Stimulated activated CD4-positive, alpha-beta T cell treated with anti-CD3 and anti-CD28 coated beads, Interleukin-1b, Interleukin-23, amount 100 ng/mL, for 48 hours (primary cell): ENCODE measurements around the gene MAD1L1.

ENCODE experiments used
- DNase-seq: peaks from one replicate; pipeline ENCODE4 v3.0.0-alpha.2; 2020

MAD1L1 gene

DNA sequence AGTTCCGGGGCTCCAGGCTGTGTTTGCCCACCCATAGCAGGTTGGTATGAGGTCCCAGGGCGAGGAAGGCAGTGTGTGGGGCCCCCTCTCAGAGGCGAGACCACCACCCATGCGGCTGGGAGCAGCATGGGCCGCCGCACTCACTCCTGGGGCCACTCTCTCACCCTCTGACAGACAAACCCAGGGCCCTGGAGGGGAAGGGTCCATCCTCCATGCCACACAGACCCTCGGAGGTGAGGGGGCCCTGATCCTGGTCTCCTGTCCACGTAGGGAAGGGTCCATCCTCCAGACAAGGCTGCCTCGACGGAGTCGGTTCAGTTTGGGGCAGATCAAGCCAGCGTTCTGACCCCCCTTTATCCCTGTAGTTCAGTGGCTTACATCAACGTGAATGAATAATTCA lies 331.9 kb downstream of the MAD1L1 start:
- DNase-seq: no peak

DNA sequence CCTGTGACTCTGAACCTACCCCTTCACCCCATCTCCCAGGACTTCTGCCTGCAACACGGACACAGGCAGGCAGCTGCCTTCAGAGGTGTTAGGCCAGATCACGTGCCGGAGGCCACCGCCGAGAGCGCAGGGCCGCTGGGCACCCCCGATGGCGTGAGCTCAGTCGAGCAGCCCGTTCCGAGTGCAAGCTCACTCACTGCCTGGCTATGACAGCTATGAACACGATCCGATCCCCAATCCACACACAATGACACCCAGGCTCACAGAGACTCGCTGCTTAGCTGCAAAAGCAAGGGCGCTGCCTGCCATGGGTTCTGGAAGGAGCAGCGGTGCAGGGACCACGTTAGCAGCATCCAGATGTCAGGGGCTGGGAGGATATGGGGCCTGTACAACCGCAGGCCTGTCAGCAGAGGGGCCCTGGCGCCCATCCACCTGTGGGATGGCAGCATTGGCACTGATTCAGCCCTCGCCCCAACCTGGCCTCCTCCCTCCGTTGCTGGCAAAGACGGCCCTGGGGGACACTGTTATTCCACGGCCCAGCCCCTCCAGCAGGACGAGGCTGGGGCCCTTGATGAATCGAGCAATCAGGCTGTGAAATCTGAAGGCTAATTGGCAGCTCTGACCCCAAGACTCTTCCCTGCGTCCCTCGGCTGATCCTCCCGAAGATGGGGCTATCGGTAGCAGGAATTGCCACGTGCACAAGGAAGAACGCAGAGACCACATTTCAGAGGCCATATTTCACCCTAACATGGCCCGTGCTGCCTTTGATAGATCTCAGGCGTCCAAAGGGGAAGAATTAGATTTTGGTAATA lies 332.6 kb downstream of the MAD1L1 start:
- DNase-seq: no peak

DNA sequence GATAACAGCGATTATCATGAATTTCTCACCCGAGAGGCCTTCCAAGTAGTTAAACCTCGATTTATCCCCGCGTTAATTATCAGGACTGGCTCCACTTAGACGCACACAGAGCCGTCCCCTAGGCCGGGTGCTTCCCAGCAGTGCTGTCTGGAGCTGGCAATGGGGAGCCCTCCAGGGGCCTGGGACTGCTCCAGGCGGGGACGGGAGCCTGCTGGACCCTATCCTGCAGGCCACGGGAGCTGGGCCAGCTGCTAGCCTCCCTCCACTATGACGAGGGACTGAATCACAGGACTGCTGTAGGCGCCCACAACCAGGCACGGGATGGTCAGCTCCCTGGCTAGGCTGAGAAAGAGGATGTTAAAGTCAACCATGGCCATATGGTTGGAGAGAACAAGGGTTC lies 333.5 kb downstream of the MAD1L1 start:
- DNase-seq: no peak

DNA sequence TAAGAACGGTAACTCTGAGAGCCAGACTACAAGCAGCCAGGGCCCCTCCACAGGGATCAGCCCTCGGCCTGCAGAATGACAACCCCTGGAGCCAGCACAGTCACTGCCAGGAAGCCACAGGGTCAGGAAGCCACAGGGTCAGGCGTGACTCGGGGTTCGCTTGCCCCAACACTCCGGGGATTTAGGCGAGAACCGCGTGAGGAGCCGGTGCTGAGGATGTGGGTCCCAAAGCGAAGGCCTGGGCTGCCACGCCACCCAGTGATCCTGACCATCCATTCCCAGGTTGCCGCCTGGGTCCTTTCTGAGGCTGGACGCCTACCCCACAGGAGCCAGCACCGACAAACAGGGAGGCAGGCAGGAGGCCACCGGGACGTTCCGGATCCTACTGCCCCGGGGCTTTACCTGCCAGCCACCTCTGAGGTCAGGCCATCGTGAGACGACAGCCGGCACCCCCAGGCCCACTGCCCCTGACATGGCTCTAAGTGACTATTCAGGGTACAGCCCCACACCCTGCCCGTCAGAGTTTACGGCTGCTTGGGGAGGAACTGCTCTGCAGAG lies 334.0 kb downstream of the MAD1L1 start:
- no peak for DNase-seq

DNA sequence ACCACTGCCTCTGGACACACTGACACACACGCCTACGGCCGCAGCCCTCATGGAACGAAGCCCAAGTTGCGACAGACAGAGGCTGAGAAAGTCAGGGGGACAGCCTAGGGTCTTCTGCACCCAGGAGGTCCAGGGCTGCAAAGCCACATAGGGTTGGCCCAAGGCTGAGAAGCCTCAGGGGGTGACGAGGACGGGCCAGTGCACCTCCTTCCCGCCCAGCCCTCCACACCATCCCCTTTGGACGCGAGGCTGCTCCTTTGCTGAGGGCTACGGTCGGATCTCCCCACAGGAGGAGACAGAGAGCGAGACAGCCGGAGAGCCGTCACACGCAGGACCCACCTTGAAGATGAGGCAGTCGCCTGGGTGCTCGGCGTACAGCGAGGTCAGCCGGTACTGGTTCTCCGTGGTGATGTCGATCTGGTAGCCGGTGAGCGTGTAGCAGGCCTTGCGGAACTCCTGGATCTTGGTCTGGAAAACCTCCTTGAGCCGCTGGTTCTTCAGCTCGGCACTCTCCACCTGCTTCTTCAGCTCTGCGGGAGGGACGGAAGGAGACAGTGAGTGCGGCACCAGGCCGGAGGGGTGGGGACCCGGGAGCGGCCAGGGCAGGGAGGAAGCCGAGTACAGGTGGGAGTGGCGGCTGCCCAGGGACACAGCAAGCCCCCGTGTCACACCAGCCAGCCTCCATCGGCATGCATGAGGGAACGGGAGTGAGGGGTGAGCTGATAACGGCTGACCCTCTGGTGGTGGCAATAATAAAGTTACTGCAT lies 334.7 kb downstream of the MAD1L1 start:
- DNase-seq: no peak

DNA sequence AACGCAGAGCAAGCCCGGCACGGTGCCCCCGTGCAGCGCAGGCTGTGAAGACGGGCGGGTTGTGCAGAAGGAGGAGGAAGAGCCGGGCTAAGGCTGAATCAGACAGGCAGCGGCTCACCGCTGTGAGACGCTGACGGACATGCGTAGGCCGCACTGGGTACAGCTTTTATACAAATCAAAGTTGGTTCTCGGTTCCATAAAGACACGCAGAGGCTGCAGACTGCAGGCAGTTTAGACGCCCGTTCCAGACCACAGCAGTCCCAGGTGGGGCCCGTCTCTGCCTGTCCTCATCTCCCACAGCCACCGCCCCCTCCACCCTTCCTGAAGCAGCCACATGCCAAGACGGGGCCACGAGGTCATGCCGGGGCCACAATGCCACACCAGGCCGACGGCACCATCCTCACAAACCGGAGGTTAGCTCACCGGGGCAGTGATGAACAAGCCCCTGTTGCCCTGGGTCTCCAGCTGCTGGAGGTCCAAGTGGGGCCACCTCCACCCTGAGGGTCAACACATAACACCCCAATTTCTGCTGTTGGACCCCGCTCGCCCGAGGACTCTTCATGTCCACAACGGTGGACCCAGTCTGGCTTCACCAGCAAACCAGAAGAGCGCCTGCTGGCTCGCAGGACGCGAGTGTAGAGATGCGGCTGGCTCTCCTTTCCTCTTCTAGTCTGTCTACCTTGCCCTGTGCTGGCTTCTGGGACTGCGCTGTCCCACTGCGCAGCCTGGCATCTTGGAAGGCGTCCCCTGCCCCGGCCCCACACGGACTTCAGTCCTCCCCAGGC lies 335.5 kb downstream of the MAD1L1 start:
- no peak for DNase-seq

DNA sequence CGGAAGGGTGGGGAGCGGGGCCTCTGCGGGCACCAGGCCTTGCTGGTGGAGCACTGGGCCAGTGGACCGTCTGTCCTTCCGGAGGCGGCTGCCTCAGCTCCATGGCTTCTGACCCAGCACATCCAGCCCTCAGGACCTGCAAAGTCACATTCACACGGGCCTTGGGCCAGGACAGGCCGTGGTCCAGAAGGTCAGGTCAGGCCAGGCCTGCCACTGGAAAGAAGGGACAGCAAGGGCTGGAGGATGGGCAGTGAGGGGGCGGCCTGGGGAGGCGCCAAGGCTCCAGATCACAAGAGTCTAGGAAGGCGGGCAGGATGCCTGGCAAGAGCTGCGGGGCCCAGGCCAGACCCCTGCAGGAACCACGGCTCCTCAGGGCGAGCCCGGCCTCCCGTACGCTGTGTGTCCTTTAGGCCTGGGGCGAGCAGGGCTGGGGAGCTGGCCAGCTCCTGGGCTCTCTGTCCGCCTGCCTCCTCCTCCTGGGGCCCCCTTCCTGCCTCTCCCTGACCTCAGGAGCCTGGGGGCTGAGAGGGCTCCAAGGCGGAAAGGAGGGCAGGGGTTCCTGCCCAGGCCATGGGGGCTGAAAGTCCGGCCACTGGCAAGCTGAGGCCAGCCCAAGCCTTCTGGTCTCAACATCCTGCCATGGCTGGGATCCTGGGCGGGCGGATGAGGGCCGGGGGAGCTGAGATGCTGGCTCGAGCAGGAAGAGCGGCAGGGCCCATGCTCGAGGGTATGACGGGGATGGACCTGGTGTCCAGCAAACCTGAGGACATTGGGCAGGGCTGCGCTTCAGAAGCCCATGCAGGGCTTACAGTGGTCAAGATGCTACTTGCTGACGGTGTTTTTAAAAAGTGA lies 336.9 kb downstream of the MAD1L1 start:
- DNase-seq: no peak

DNA sequence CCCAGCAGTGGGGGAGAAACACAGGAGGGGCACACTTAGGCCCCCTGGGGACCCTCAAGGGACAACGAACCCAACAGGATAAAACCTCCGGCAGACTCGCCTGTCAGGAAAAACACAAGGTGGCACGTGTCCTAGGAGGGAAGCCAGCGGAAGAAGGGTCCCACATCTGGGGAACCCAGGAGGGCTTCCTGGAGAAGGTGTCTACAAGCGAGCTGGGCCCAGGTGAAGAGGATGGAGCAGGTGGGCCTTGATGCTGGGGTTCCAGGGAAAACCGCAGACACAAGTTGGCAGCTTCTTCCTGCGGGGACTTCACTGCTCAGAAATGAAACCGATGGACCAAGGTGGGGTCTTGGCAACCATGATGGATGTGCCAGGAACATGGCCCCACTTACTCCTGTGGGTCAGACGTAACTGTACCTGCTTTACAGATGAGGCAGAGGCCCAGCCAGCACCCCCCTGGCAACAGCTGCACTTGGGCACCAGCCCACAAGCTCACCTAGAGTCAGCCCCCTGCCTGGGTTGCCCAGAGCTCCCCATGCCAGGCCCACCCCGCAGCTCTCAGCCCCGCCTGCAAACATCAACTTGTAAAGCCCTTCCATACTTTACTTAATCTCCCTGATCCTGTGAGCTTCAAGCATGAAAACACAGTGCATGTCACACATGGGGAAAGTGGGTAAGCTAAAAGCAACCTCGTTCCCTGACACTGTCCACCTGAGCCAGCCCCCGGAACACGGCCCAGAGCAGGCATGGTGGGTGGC lies 337.7 kb downstream of the MAD1L1 start:
- DNase-seq: no peak

DNA sequence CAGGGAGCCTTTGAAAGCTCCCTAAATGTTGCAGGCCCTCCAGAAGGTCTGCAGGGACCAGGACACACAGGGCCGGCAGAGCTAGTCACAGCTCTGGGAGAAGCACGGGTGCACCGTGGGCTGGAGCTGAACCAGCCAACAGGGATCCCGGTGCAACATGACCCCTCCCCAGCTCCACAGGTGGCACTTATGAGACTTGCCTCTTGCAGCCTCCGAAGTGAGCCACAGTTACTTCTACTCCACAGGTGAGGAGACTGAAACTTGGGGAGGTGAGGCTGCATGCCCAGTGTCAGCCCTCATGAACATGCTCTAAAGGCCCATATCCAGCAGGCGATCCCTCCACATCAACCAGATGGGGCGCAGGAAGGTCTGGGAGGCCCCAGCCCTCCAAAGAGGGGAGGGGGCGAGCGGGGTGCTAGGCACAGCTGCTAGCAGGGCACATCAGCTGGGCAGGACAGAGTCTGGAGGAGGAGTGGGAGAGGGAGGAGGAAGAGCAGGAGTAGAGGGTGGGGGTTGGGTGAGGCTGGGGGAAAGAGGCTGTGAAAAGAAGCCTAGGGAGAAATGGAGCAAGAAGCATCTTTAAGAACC lies 338.3 kb downstream of the MAD1L1 start:
- DNase-seq: no peak

DNA sequence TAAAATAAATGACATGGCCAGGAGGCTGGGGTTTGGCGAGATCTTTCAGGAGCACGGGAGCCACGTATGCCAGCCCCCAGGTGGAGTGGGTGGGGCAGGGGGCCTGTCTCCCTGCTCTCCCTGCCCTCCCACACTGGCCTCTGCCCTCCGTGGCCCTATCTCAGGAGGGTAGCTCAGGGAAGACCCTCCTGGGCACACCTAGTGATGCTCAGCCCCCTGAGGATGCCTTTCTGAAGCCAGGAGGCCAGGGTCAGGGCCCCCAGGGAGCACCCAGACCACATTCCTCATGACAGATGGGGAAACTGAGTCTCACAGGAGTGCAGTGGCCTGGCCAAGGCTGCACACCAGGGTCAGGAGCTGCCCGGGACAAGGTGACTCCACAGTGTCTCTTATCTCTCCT lies 339.3 kb downstream of the MAD1L1 start:
- no peak for DNase-seq

DNA sequence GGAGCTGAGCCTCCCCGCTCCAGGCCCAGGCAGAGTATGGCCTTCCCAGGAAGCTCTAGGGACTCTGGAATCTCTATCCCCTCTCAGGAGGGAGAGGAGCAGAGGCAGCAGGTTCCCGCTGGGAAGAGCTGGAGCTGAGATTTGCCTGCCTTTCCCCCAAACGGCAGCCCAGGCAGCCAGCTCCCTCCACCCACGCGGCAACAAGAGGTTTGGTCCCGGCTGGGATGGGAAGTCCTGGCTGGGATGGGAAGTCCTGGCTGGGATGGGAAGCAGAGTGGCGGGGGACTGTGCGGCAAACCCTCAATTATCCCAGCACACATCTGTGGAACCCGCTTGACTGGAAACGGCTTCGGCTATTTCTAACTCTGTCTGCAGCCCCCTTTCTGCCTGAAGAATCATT lies 339.7 kb downstream of the MAD1L1 start:
- DNase-seq: no peak

DNA sequence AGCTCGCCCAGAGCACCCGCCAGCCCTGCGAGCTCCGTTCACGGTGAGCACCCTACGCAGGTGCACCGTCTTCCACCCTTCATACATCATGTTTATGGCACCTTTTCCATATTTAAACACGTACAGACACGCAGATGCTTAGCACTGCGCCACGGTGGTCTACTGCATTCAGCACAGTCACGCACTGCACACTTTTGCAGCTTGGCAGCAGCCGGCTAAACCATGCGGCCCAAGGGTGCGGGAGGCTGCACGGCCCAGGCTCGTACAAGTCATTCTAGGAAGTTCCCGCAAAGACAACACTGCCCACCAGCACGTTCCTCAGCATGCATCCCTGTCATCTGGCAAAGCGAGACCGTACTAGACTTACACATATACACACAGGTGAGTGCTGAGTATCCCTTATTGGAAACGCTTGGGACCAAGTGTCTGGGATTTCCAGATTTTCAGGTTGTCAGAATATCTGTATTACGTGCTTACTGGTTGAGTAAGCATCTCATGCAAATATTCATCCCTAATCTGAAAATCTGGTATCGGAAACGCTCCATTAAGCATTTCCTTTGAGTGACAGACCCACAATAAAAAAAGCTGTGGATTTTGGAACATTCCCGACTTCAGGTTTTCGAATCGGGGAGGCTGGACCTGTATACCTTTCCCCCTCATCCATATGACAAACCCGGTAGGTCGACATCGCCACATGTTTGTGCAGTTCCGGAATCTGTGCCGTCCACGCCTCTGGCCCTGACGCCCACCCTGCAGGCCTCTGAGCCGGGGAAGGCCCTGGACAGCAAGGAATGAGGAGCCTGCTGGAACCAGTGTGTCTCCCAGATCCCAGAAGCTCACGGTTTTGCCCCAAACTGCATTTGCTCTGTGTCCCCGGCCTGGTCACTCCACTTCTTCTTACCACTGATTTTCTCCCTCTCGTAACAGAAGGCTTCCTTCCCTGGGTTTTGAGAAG lies 340.5 kb downstream of the MAD1L1 start:
- no peak for DNase-seq

DNA sequence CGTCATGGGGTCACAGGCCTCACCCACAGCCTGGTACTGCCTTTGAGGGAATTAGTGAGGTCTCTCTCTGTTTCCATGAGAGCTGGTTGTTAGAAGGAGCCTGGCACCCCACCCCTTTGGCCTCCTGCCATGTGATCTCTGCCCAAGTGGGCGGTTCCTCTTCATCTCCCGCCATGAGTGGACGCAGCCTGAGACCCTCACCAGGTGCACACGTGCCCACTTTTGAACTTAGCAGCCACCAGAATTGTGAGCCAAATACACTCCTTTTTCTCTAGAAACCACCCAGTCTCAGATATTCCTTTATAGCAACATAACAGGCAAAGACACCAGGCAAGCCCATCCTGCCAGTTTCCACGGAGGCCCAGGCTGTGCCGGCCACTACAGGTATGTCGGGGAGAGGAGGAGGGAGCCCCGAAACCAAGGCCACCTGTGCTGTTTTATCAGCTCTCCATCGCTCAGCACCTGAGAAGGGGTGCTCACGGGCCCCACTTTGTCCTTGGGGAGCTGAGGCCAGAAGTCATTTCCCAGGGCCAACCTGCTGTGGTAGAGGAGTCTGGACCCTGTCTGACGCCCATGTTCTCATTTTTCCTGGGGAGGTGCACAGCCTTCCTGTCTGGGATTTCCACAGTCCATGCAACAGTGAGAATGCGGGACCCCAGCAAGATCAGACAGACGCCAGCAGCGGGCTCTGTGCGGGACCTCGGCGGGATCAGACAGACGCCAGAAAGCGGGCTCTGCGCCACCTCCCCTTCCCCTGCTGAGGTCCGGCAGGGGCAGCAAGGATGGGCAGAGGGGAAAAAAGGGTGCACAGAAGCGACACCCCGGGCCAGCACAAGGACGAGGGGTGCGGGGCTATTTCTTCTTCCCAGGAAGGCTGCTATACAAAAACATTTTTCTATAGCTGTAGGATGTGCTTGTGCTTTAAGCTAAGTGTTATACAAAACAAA lies 342.2 kb downstream of the MAD1L1 start:
- DNase-seq: no peak

DNA sequence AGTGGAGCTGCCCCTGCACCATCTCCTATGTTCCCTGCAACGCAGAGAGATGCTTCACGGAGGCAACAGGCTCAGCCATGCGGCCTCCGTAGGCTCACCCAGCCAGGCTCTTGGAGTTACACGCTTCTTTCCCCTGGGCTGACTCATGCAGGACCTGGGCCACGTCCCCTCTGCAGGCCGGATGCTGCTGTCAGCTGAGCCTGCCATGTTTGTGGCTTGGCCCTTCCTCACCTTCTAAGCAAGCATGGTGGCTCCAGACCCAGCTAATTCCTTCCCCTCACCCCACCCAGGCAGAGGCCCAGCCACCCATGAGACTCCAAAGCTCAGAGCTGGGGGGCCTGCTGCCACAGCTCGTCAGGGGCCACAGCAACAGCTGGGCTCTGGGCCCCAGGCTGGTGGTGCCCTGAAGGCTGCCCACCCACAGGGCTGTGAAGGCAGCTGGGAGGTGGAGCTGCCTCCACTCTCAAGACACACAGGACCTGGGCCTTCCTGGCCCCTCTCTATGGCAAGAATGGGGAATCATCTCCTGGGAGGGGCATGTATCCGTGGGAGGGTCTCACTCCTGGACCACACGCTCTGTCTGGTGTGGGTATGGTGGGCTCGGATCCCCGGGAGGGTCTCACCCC lies 343.1 kb downstream of the MAD1L1 start:
- DNase-seq: no peak

DNA sequence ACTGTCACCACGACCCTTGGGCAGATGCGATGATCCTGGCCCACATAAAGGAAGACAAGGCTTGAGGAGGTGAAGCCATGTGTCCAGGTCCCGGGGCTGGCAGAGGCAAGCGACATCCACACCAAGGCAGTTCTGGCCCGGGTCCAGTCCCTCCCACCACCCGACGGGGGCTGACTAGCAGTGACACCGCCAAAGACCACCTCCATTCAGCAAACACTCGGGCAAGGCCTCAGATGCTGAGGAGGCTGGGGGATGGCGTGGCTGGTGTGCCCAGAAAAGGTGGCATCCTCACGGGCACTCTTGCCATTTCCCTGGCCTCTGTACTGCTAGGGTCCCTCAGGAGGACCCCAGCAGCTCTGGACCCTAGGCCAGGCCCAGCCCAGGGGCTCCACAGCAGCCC lies 343.7 kb downstream of the MAD1L1 start:
- no peak for DNase-seq

DNA sequence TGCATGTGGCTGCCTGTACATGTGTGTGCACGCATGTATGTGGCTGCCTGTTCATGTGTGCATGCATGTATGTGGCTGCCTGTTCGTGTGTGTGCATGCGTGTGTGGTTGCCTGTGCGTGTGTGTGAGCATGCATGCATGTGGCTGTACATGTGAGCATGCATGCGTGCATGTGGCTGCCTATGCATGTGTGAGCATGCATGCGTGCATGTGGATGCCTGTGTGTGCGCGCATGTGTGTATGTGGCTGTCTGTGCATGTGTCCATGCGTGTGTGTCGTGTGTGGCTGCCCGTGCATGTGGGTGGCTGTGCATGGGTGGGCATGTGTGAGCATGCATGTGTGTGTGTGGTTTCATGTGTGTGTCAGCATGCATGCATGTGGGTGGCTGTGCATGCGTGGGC lies 344.3 kb downstream of the MAD1L1 start:
- DNase-seq: no peak

DNA sequence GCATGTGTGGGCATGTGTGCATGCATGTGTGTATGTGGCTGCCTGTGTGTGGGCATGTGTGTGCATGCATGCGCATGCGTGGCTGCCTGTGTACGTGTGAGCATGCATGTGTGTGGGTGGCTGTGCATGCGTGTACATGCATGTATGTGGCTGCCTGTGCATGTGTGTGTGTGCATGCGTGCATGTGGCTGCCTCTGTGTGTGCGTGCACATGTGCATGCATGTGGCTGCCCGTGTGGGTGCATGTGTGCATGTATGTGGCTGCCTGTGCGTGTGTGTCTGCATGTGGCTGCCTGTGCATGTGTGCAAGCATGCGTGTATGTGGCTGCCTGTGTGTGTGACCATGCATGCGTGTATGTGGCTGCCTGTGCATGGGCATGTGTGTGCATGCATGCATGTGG lies 345.5 kb downstream of the MAD1L1 start:
- DNase-seq: no peak

DNA sequence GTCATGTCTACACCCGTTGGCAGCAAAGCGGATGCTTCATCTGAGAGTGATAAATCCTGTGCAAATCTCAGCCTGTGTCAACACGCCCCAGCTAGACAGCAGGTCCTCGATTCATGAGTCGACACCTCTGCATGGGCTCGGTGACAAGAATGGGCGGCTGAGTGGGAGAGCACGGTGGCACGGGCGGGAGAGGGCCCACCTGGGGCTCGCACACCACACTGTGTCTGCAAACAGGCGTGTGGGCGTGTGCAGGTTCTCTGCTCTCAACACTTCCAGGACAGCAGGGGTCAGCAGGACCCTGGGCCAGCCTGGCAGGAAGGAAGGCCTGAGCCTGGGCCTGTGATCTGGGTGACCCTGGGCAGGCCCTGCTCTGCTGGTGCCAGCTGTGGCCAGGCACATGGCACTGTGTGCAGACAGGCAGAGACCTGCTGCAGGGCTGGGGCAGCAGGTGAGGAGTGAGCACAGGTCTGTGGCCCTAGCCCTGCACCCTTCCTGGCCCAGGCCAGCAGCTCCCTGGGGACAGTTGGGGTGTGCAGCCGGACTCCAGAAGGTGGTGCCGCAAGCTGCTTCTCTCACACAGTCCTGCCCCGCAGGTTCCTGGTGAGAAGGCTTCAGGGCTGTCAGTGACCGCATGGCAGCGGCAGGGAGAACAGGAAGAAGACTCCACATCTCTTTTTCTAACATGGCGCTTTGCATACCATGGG lies 346.2 kb downstream of the MAD1L1 start:
- no peak for DNase-seq
